HG03354 (cell line): ENCODE data around the gene XIST.
"Not testable (repeated sequence)": the region's sequence is repeated elsewhere in the genome, so short reads cannot be mapped to it uniquely, and the experiment has no call there.

Experiments
- ATAC-seq: cut with Tn5 transposase; IDR thresholded peaks from one replicate; pipeline ENCODE4 v1.9.1; 2021; ENCODE audit warnings: mild to moderate bottlenecking; ENCODE audit not compliant: unreplicated experiment, poor library complexity, severe bottlenecking

XIST gene

GRCh38 chrX:73817393-73818199 lies 34.9 kb downstream of the XIST start:
- no peak for ATAC-seq

- no peak for ATAC-seq
Observed at GRCh38 chrX:73812256-73812655, 40.3 kb downstream of the XIST start.

GRCh38 chrX:73804109-73804508 lies 48.4 kb downstream of the XIST start:
- not testable (repeated sequence) for ATAC-seq

GRCh38 chrX:73799888-73800287 lies 52.6 kb downstream of the XIST start:
- no peak for ATAC-seq

- not testable (repeated sequence) for ATAC-seq
Observed at GRCh38 chrX:73792511-73792910, 60.0 kb downstream of the XIST start.

- ATAC-seq, result no peak
Observed at GRCh38 chrX:73785493-73785892, 67.0 kb downstream of the XIST start.
